Measurements from ENCODE around the gene CAPNS1. TPM values are rescaled to one million over a fixed set of nuclear protein-coding genes. Genes with fewer than 3 reads are reported as not detected.
A peak's percentile ranks its signal among the peaks of the same experiment; 100 is the strongest.
"Not testable (repeated sequence)": the region's sequence is repeated elsewhere in the genome, so short reads cannot be mapped to it uniquely, and the experiment has no call there.

CAPNS1 gene
- total RNA-seq, 1 donor = 346 TPM

DNA sequence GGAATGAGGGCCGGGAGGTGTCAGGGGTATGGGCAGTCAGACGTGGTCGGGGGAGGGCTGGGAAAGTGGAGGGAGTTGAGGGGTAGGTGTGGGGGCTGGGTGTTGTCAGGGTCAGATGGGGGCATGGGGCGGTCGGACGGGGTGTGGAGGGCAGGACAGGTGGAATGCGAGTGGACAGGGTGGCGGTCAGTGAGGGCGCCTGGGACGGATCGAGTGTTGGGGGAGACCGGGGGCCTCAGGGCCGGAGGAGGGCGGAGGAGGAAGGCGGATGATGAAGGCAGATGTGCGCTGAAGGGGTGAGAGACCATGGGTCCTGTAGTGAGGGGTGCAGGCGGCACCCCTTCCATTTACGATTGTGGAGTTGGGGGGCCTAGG is 18.9 kb upstream of the CAPNS1 start:
- TF ChIP-seq, protein P1, sequence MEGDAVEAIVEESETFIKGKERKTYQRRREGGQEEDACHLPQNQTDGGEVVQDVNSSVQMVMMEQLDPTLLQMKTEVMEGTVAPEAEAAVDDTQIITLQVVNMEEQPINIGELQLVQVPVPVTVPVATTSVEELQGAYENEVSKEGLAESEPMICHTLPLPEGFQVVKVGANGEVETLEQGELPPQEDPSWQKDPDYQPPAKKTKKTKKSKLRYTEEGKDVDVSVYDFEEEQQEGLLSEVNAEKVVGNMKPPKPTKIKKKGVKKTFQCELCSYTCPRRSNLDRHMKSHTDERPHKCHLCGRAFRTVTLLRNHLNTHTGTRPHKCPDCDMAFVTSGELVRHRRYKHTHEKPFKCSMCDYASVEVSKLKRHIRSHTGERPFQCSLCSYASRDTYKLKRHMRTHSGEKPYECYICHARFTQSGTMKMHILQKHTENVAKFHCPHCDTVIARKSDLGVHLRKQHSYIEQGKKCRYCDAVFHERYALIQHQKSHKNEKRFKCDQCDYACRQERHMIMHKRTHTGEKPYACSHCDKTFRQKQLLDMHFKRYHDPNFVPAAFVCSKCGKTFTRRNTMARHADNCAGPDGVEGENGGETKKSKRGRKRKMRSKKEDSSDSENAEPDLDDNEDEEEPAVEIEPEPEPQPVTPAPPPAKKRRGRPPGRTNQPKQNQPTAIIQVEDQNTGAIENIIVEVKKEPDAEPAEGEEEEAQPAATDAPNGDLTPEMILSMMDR (IDR thresholded peaks at IDR 0.05; ENCODE audit: insufficient read depth, low read depth, low read length) = no peak
- H3K4me3 ChIP-seq (ENCODE audit: low read depth, low read length) = no peak overlapping the region

DNA sequence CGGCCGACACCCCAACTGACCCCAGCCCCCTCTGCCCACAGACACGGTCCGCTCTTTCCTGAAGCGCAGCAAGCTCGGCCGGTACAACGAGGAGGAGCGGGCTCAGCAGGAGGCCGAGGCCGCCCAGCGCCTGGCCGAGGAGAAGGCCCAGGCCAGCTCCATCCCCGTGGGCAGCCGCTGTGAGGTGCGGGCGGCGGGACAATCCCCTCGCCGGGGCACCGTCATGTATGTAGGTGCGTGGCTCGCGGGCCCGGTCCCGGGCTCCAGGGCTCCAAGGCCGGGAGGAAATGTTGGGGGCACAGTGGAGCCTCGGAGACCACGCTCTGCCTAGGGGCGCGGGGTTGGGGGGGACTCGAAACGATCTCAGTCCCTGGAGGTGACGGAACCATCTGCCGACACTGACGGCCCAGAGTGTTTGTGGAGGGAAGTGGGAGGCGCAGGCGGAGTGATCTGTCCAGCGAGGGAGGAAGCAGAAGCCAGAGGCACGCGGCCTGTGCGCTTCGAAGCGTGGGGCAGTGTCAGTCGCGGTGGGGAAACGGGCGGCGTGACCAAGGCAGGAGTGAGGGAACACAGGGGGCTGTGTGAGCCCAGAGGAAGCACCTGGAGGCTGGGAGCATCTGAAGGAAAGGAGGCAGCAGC is 18.3 kb upstream of the CAPNS1 start:
- no peak for DNase-seq (ENCODE audit: low read depth)
- no peak overlapping the region for H3K4me3 ChIP-seq (ENCODE audit: low read depth, low read length)
- TF ChIP-seq, protein P1 (IDR thresholded peaks at IDR 0.05; ENCODE audit: insufficient read depth, low read depth, low read length) = no peak

More for the DNA sequence above, 18.9 kb upstream of the CAPNS1 start:
- no peak for DNase-seq (ENCODE audit: low read depth)

DNA sequence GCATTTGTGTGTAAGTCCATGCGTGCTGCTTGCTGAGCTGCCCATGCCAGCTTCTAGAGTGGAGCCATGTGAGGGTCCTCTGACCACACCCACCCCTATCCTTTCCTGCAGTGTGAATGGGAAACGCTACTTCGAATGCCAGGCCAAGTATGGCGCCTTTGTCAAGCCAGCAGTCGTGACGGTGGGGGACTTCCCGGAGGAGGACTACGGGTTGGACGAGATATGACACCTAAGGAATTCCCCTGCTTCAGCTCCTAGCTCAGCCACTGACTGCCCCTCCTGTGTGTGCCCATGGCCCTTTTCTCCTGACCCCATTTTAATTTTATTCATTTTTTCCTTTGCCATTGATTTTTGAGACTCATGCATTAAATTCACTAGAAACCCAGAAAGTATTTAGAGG is 14.3 kb upstream of the CAPNS1 start:
- TF ChIP-seq, protein P1 (IDR thresholded peaks at IDR 0.05; ENCODE audit: insufficient read depth, low read depth, low read length) = no peak
- no peak for DNase-seq (ENCODE audit: low read depth)
- H3K4me3 ChIP-seq (ENCODE audit: low read depth, low read length) = no peak overlapping the region

DNA sequence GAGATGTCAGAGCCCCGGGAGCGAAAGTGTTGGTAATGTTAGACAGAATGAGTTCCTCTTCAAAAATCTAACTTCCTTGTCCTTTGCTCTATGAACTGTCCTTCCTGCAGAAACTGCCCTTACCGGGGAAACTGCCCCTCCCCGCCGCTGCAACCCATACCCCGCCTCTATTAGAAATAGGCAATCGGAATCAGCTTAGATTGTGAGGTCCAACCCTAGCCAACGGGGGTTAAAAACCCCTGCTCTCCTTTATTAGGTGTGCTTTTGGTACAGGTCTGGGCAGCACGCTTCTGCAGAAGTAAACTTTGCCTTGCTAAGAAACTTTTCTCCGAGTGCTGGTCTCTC is 11.5 kb upstream of the CAPNS1 start:
- TF ChIP-seq, protein P1 (IDR thresholded peaks at IDR 0.05; ENCODE audit: insufficient read depth, low read depth, low read length) = no peak
- DNase-seq (ENCODE audit: low read depth) = no peak
- peak overlapping the region; percentile 67 for H3K4me3 ChIP-seq (ENCODE audit: low read depth, low read length)

DNA sequence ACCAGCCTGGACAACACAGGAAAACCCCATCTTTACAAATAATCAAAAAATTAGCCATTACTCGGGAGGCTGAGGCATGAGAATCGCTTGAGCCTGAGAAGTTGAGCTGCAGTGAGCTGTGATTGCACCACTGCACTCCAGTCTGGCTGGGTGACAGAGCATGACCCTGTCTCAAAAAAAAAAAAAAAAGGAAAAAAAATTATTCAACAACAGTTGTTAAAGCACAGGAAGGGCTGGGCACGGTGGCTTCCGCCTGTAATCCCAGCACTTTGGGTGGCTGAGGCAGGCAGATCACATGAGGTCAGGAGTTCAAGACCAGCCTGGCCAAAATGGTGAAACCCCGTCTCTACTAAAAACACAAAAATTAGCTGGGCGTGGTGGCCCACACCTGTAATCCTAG is 8.6 kb upstream of the CAPNS1 start:
- not testable (repeated sequence) for H3K4me3 ChIP-seq (ENCODE audit: low read depth, low read length); DNase-seq (ENCODE audit: low read depth)

DNA sequence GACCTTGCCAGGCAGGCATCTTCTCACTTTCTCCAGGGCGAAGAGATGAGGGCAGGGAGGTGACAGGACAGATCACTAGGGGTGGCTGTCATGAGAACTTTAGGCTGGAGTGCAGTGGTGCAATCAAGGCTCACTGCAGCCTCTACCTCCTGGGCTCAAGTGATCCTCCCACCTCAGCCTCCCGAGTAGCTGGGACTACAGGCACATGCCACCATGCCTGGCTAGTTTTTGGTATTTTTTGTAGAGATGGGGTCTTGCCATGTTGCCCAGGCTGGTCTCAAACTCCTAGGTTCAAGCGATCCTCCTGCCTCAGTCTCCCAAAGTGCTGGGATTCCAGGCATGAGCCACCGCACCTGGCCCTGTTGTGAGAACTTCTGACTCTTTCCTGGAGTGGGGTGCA is 5.0 kb upstream of the CAPNS1 start:
- not testable (repeated sequence) for DNase-seq (ENCODE audit: low read depth); H3K4me3 ChIP-seq (ENCODE audit: low read depth, low read length)

DNA sequence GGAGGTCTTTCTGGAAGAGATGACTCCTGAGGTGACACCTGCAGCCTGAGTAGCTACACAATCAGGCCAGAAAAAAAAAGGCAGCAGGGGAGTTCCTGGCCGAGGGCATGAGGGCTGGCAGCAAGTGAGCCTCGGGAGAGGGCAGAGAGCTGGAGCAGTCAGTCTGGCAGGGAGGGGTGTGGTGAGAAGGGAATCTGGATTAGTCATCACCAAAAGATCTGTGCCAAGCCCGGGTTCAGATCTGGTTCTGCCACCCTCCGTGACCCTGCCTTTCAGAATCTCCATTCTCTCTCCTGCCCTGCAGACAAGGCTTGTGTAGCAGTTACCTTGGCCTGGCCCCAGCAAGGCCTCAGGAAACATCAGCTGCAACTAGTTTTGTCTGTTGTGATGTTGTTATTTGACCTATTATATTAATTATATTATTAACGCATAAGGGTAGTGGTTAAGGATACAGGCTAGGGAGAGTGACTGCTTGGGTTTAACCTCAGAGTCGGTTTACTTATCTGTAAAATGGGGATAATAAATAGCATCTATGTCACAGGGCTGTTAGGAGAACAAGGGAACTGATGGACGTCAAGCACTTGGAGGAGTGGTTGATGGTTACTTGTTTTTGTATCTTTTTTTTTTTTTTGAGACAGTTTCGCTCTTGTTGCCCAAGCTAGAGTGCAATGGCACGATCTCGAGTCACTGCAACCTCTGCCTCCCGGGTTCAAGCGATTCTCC is 2.7 kb upstream of the CAPNS1 start:
- TF ChIP-seq, protein P1 (IDR thresholded peaks at IDR 0.05; ENCODE audit: insufficient read depth, low read depth, low read length) = no peak
- H3K4me3 ChIP-seq (ENCODE audit: low read depth, low read length) = no peak overlapping the region
- DNase-seq (ENCODE audit: low read depth) = peak; percentile 17

DNA sequence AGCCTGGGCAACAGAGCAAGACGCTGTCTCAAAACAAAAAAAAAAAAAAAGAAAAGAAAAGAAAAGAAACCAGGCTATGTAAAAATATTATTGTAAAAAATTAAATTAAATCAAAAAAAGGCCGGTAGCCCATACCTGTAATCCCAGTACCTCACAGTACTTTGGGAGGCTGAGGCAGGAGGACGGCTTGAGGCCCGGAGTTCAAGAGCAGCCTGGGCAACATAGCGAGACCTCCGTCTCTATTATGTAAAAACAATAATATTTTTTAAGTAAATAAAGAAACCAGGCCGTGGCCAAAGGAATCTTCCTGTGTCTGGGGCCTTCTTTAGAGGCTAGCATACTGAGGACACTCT is 770 bp upstream of the CAPNS1 start:
- no peak for DNase-seq (ENCODE audit: low read depth)
- TF ChIP-seq, protein P1 (IDR thresholded peaks at IDR 0.05; ENCODE audit: insufficient read depth, low read depth, low read length) = no peak
- peak overlapping the region; percentile 83 for H3K4me3 ChIP-seq (ENCODE audit: low read depth, low read length)

Data from fibroblast of villous mesenchyme (primary cell).